GM12874 (cell line): ENCODE results near the gene APEX2.

ENCODE experiments used
- CTCF ChIP-seq: IDR thresholded peaks from 2 replicates; pipeline ENCODE4 v1.5.1; 2011; ENCODE audit warnings: low read depth, mild to moderate bottlenecking, control low read depth, low read length, moderate library complexity; ENCODE audit not compliant: insufficient read depth

Gene APEX2

GRCh38 chrX:54979432-54979831 is 20.7 kb upstream of the APEX2 start:
- no peak for TF ChIP-seq CTCF

- no peak for TF ChIP-seq CTCF
Observed at GRCh38 chrX:54980334-54980733, 19.8 kb upstream of the APEX2 start.

GRCh38 chrX:54991706-54992105 is 8.5 kb upstream of the APEX2 start:
- no peak for TF ChIP-seq CTCF

- no peak for TF ChIP-seq CTCF
Observed at GRCh38 chrX:54992911-54993622, 7.1 kb upstream of the APEX2 start.

- TF ChIP-seq CTCF, result no peak
Observed at GRCh38 chrX:54994099-54994498, 6.1 kb upstream of the APEX2 start, which contains the start of gene PFKFB1. Gene PFKFB1, minus strand, starts transcription at chrX:54994188. Its CDS starts 181 bp downstream, at chrX:54994007.

GRCh38 chrX:54994668-54995351 is 5.4 kb upstream of the APEX2 start:
- no peak for TF ChIP-seq CTCF

GRCh38 chrX:54995621-54996020 is 4.5 kb upstream of the APEX2 start:
- TF ChIP-seq CTCF, result no peak
